ENCODE results near the gene CDH9. TPM values are rescaled to one million over a fixed set of nuclear protein-coding genes. Genes with fewer than 3 reads are reported as not detected.

Gene CDH9
- total RNA-seq, 4 donors from 2014 or later: 0.35 TPM; not detected in 3

DNA sequence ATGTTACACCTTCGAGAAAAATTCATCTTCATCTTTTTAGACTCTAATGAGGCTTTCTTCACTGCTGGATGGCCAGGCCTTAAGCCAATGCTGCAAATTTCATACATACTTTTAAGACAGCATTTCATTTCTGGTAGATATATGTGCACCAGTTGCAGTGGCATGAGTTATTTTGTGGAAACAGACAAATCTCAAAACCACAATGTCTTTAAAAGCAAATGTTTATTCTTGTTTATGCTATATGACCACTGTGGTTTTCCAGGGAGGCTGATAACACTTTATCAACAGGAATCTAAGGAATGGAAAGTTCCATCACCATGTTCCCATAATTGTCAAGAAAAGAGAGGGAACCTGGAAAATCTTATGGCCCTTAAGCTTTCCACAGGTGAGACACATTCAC lies 27.7 kb downstream of the CDH9 start:
- Histone ChIP-seq H3K27me3 (no peaks in the 10 kb centered on the region), H3K4me3 (no peak overlapping the region), H3K9me3 (no peaks in the 10 kb centered on the region), H3K4me1 (no peaks in the 10 kb centered on the region), H3K27ac (no peak overlapping the region), H3K36me3 (no peaks in the 10 kb centered on the region)
- TF ChIP-seq CTCF (IDR thresholded peaks at IDR 0.05) (no peak), POLR2A (IDR thresholded peaks at IDR 0.05) (no peak)
- intact Hi-C loops (cut with DNase I; ENCODE audit: low total_unique reads): no loop called here
- no peak for DNase-seq

DNA sequence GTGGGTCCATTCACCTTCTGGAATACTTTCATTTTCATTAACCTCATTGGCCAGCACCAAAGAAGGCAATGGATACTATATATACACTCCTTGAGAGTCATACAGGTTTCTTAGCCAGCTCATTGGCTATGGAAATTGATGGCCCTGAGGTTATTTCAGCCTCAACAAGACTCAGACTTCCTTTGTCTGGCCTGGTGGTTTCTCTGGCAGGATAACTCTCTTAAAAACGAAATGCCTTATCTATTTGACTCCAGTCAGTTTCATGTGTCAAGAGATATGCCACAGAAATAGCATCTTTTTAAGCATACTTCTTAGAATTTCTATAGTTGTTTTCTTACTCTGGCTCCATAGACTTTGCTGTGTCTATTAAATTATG lies 28.9 kb downstream of the CDH9 start:
- intact Hi-C loops (cut with DNase I; ENCODE audit: low total_unique reads): no loop called here
- no peak overlapping the region for H3K27ac ChIP-seq
- no peak overlapping the region for H3K4me3 ChIP-seq
- no peaks in the 10 kb centered on the region for H3K36me3 ChIP-seq
- H3K9me3 ChIP-seq: no peaks in the 10 kb centered on the region
- no peak for TF ChIP-seq CTCF (IDR thresholded peaks at IDR 0.05)
- no peak for TF ChIP-seq POLR2A (IDR thresholded peaks at IDR 0.05)
- no peaks in the 10 kb centered on the region for H3K27me3 ChIP-seq
- H3K4me1 ChIP-seq: no peaks in the 10 kb centered on the region
- DNase-seq: no peak

GRCh38 chr5:27008604-27009539 lies 29.5 kb downstream of the CDH9 start:
- TF ChIP-seq CTCF (IDR thresholded peaks at IDR 0.05) (no peak), POLR2A (IDR thresholded peaks at IDR 0.05) (no peak)
- no peaks in the 10 kb centered on the region for H3K4me1 ChIP-seq
- H3K27me3 ChIP-seq: no peaks in the 10 kb centered on the region
- H3K9me3 ChIP-seq: no peaks in the 10 kb centered on the region
- no peaks in the 10 kb centered on the region for H3K36me3 ChIP-seq
- intact Hi-C loops (cut with DNase I; ENCODE audit: low total_unique reads): no loop called here
- no peak overlapping the region for H3K27ac ChIP-seq
- DNase-seq: no peak
- H3K4me3 ChIP-seq: no peak overlapping the region

GRCh38 chr5:27007121-27007520 lies 31.3 kb downstream of the CDH9 start:
- H3K36me3 ChIP-seq: no peaks in the 10 kb centered on the region
- H3K9me3 ChIP-seq: no peaks in the 10 kb centered on the region
- no peak for DNase-seq
- H3K4me3 ChIP-seq: no peak overlapping the region
- no peak overlapping the region for H3K27ac ChIP-seq
- no peaks in the 10 kb centered on the region for H3K27me3 ChIP-seq
- intact Hi-C loops (cut with DNase I; ENCODE audit: low total_unique reads): no loop called here
- TF ChIP-seq POLR2A (IDR thresholded peaks at IDR 0.05) (no peak), CTCF (IDR thresholded peaks at IDR 0.05) (no peak)
- no peaks in the 10 kb centered on the region for H3K4me1 ChIP-seq

DNA sequence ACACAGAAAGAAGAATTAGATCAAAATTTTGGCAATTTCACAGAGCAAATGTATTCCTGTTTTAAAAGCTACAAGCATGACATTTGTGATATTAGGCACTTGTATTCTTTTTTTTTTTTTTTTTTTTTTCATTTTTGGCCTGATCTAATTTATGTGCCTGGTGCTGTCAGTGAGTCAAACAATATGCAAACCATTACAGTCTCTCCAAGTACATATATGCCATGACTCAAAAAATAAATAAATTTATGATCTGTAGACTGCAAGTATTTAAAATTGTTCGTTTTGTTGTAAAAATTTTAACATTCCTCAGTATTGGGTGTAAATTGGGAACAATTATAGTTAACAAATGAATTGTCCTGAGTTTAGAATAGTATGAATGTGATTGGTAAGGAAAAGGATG lies 51.4 kb downstream of the CDH9 start:
- Histone ChIP-seq H3K36me3 (no peaks in the 10 kb centered on the region), H3K27me3 (no peaks in the 10 kb centered on the region), H3K9me3 (no peaks in the 10 kb centered on the region), H3K27ac (no peak overlapping the region), H3K4me3 (no peak overlapping the region), H3K4me1 (no peaks in the 10 kb centered on the region)
- intact Hi-C loops (cut with DNase I; ENCODE audit: low total_unique reads): no loop called here
- DNase-seq: no peak
- TF ChIP-seq POLR2A (IDR thresholded peaks at IDR 0.05): no peak
- no peak for TF ChIP-seq CTCF (IDR thresholded peaks at IDR 0.05)

All from uterus (tissue), 4 donors.